T-helper 2 cell treated with Interferon-gamma antibody and Interleukin-4, amounts not matched to agents 5 μg/mL and 100 μg/mL, for 36 hours (primary cell): ENCODE data around the gene CCDC172.

Source experiments
- DNase-seq: peaks from one replicate; pipeline ENCODE4 v3.0.0; 2021; ENCODE audit warnings: low spot score
- H3K27ac Mint-ChIP-seq: one replicate; pipeline ENCODE4 v1.8.0; 2021; ENCODE audit warnings: mild to moderate bottlenecking, mixed read lengths
- H3K27me3 Mint-ChIP-seq: one replicate; pipeline ENCODE4 v1.8.0; 2021; ENCODE audit warnings: low read depth, mixed read lengths
- H3K36me3 Mint-ChIP-seq: one replicate; pipeline ENCODE4 v1.8.0; 2021; ENCODE audit warnings: low read depth, mixed read lengths
- H3K4me1 Mint-ChIP-seq: one replicate; pipeline ENCODE4 v1.8.0; 2021; ENCODE audit warnings: low read depth, mixed read lengths
- H3K4me3 Mint-ChIP-seq: one replicate; pipeline ENCODE4 v1.8.0; 2022; ENCODE audit warnings: mild to moderate bottlenecking, moderate library complexity, mixed read lengths
- H3K9me3 Mint-ChIP-seq: one replicate; pipeline ENCODE4 v1.8.0; 2021; ENCODE audit warnings: mixed read lengths

The CCDC172 gene

DNA sequence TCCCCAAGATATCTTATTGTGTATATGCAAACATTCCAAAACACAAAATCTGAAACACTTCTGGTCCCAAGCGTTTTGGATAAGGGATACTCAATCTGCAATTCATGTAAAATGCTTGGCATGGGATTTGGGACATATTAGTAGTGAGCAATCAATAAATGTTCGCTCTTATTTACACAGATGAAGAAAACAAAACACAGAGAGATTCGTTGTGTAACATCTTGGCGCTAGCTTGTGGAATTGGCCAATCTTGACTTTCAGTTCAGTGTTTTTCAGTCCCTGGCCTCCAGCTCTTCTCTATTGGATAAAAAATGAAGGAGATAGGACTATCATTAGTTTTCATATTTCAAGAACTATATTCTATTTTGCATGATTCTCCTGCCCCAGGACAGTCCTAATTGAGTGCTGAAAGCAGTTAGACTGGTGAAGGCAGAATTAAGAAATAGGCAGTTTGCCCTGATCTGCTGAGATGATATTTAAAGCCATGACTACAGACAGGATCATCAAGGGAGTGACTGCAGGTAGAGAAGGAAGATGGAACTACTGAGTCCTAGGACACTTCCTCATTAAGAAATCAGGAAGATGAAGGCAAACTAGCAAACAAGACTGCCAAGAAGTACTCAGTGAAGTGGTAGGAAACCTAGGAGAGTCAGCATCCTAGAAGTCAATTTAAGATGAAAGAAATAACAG is 105.2 kb downstream of the CCDC172 start:
- DNase-seq, result no peak
- Mint-ChIP-seq H3K36me3 (no peaks in the 10 kb centered on the region), H3K27me3 (no peaks in the 10 kb centered on the region), H3K9me3 (no peaks in the 10 kb centered on the region), H3K4me1 (no peaks in the 10 kb centered on the region), H3K27ac (no peak overlapping the region), H3K4me3 (no peak overlapping the region)
